MCF 10A (cell line): ENCODE results near the gene CRB2. TPM values are rescaled to one million over a fixed set of nuclear protein-coding genes. Genes with fewer than 3 reads are reported as not detected.
"Not testable (repeated sequence)": the region's sequence is repeated elsewhere in the genome, so short reads cannot be mapped to it uniquely, and the experiment has no call there.

Experiments used
- BruUV-seq: library from RNA; stranded (reverse); fragments of 400-500 nt; replicated peaks from 2 replicates; lab custom pipeline; 2021; lab: Mats Ljungman, UMichigan
- CTCF ChIA-PET: fragments of 300-600 bp; sonication (Branson Sonifier 250); formaldehyde crosslinking; extraction: SDS; loops from one replicate; lab custom pipeline; 2021; ENCODE audit warnings: antibody characterized with exemption, inconsistent platforms; lab: Yijun Ruan, JAX
- POLR2A ChIA-PET: fragments of 300-600, 350-650 bp; sonication (Branson Sonifier 250); formaldehyde crosslinking; extraction: SDS; loops from one replicate; lab custom pipeline; 2020; ENCODE audit warnings: antibody characterized with exemption, inconsistent platforms; lab: Yijun Ruan, JAX
- DNase-seq: peaks from one replicate; pipeline ENCODE4 v3.0.0-alpha.2; 2018; ENCODE audit not compliant: unreplicated experiment
- H3K27ac Mint-ChIP-seq: one replicate; pipeline ENCODE4 v1.8.0; 2022; ENCODE audit warnings: mild to moderate bottlenecking, low read depth, mixed read lengths; ENCODE audit not compliant: unreplicated experiment
- H3K27me3 Mint-ChIP-seq: one replicate; pipeline ENCODE4 v1.8.0; 2022; ENCODE audit warnings: mixed read lengths; ENCODE audit not compliant: insufficient read depth, unreplicated experiment
- H3K36me3 Mint-ChIP-seq: one replicate; pipeline ENCODE4 v1.8.0; 2022; ENCODE audit warnings: mild to moderate bottlenecking, moderate library complexity, mixed read lengths; ENCODE audit not compliant: insufficient read depth, unreplicated experiment
- H3K4me1 Mint-ChIP-seq: one replicate; pipeline ENCODE4 v1.8.0; 2022; ENCODE audit warnings: mixed read lengths; ENCODE audit not compliant: insufficient read depth, unreplicated experiment
- H3K4me3 Mint-ChIP-seq: one replicate; pipeline ENCODE4 v1.8.0; 2022; ENCODE audit warnings: mild to moderate bottlenecking, moderate library complexity, mixed read lengths; ENCODE audit not compliant: unreplicated experiment
- H3K9me3 Mint-ChIP-seq: one replicate; pipeline ENCODE4 v1.8.0; 2022; ENCODE audit warnings: mixed read lengths; ENCODE audit not compliant: unreplicated experiment
- intact Hi-C: fragments of 100-400 bp; cut with micrococcal nuclease; formaldehyde crosslinking; loops from 2 replicates; pipeline ENCODE4 v1.14.1; 2022
- total RNA-seq: library from RNA; stranded (reverse); gene quantifications from 2 replicates; pipeline ENCODE4 v1.2.3, GENCODE V29; 2022
- TF ChIP-seq, protein P1 (sequence below): fragments of 200-600 bp; IDR thresholded peaks from one replicate; pipeline ENCODE4 v1.8.0; 2022; ENCODE audit warnings: antibody characterized with exemption, mild to moderate bottlenecking; ENCODE audit not compliant: unreplicated experiment

The CRB2 gene
- total RNA-seq, 1 experiment from 2014 or later: not detected

DNA sequence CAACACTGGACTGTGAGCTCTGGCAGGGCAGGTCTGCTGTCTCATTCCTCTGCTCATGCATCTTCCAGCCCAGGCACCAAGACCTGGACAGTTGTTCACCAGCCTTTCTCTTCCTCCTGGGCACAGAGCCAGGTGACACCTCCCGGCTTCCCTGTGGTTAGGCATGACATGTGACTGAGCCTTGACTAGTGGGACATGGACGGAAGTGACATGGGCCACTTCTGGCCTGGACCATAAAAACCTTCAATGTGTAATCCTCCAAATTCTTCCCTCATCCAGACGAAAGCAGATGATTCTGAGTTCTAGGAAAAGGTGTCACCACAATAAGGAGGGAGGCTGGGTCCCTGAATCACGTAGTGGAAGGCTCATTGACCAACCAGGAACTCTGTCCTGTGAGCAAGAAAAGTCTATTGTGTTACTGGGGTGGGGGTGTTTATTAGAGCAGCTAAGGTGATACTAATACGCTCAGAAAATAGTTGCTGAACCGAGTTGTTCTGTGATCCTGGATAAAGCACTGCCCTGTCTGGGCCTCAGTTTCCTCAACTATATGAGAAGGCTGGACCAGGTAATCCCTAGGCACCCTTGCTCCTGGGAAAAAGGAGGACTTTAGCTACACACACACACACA lies 26.6 kb upstream of the CRB2 start:
- Mint-ChIP-seq H3K4me3 (no peak overlapping the region), H3K27me3 (peaks cover 23% of the 10 kb centered on the region), H3K27ac (no peak overlapping the region), H3K4me1 (no peaks in the 10 kb centered on the region), H3K9me3 (no peaks in the 10 kb centered on the region), H3K36me3 (no peaks in the 10 kb centered on the region)
- TF ChIP-seq, protein P1, sequence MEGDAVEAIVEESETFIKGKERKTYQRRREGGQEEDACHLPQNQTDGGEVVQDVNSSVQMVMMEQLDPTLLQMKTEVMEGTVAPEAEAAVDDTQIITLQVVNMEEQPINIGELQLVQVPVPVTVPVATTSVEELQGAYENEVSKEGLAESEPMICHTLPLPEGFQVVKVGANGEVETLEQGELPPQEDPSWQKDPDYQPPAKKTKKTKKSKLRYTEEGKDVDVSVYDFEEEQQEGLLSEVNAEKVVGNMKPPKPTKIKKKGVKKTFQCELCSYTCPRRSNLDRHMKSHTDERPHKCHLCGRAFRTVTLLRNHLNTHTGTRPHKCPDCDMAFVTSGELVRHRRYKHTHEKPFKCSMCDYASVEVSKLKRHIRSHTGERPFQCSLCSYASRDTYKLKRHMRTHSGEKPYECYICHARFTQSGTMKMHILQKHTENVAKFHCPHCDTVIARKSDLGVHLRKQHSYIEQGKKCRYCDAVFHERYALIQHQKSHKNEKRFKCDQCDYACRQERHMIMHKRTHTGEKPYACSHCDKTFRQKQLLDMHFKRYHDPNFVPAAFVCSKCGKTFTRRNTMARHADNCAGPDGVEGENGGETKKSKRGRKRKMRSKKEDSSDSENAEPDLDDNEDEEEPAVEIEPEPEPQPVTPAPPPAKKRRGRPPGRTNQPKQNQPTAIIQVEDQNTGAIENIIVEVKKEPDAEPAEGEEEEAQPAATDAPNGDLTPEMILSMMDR: no peak
- ChIA-PET CTCF (interaction anchor here (0.9 to 1.1 kb wide), 2 partner anchors 9 to 17 kb away, joined by 3 read pairs; no protein-coding TSS in a partner anchor), POLR2A (no interaction called here)
- DNase-seq: peak; percentile 50
- BruUV-seq: no TSS peak
- intact Hi-C loops: no loop called here

DNA sequence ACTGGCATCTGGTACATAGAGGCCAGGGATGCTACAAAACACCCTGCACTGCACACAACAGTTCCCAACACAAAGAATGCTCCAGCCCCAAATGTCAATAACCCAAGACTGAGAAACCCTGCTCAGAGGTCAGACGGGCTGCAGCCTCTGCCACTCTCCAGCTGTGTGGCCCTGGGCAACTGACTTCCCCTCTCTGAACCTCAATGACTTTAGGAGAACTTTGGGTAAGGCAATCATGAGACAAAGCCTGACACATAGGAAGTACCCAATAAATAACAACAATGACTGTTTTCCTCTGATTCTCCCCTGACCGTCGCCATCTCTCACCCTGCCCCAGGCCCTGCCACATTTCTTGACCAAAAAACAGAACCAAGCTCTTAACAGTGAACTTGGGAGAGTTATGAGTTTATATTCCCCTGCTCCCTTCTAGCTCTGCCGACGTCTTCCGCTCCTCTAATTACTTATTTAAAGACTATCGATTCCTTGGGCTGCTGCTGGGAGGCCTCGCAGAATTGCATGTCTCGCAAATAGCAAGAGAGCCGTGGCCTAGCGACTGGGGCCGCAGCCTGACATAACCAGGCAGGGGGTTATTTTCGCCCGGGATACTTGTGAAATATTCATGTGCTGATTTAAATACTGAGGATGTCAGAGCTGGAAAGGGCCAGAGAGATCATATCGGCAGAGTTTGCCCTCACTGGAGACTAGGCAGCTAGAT lies 24.5 kb upstream of the CRB2 start:
- BruUV-seq: no TSS peak
- Mint-ChIP-seq H3K36me3 (no peaks in the 10 kb centered on the region), H3K27ac (no peak overlapping the region), H3K4me3 (no peak overlapping the region), H3K9me3 (no peaks in the 10 kb centered on the region), H3K4me1 (peaks cover 5% of the 10 kb centered on the region), H3K27me3 (peaks cover 2% of the 10 kb centered on the region)
- TF ChIP-seq, protein P1: no peak
- no peak for DNase-seq
- ChIA-PET POLR2A (no interaction called here), CTCF (interaction anchor here (1.5 kb wide), 1 partner anchor 18 kb away, joined by 4 read pairs; no protein-coding TSS in a partner anchor)
- intact Hi-C loops: no loop called here

DNA sequence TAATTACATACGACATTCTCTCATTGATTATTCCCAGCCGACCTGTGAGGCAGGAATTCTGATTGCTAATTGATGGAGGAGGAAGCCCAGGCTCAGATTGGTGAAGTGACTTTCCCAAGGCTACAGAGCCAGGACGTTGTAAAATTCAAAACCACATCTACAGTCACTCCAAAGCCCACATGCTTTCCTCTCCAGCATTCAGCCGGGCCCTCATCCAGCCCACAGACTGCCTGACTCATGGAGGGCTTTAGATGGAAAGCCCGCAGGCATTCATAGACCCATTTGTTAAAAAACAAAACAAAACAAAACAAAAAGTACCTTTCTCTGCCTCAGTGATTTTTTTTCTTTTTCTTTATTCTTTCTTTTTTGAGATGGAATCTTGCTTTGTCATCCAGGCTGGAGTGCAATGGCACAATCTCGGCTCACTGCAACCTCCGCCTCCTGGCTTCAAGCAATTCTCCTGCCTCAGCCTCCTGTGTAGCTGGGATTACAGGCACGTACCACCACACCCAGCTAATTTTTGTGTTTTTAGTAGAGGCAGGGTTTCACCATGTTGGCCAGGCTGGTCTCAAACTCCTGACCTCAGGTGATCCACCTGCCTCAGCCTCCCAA lies 22.8 kb upstream of the CRB2 start:
- H3K4me3 Mint-ChIP-seq, H3K27ac Mint-ChIP-seq, H3K27me3 Mint-ChIP-seq, H3K36me3 Mint-ChIP-seq, intact Hi-C loops, BruUV-seq, POLR2A ChIA-PET, H3K4me1 Mint-ChIP-seq, H3K9me3 Mint-ChIP-seq: not testable (repeated sequence)
- peak; percentile 25 for DNase-seq
- CTCF ChIA-PET: interaction anchor here (0.9 to 2.3 kb wide), 3 partner anchors 12 to 19 kb away, joined by 3 to 17 read pairs (median 5); no protein-coding TSS in a partner anchor

DNA sequence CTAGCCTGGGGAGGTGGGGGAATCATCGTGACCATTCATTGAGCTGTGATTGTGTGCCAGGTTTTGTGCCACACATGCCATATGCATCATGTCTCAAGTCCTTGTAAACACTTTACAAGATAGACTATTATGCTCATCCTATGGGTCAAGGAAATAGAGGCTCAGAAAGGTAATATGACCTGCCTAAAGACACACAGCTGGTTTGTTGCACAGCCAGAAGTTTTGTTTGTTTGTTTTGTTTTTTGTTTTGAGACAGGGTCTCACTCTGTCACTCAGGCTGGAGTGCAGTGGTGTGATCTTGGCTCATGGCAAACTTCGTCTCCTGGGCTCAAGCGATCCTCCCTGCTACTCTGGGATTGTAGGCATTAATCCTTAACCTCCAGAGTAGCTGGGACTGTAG lies 21.4 kb upstream of the CRB2 start:
- BruUV-seq: no TSS peak
- H3K36me3 Mint-ChIP-seq: no peaks in the 10 kb centered on the region
- H3K27me3 Mint-ChIP-seq: no peaks in the 10 kb centered on the region
- no peak overlapping the region for H3K4me3 Mint-ChIP-seq
- intact Hi-C loops: no loop called here
- H3K9me3 Mint-ChIP-seq: no peaks in the 10 kb centered on the region
- POLR2A ChIA-PET: no interaction called here
- DNase-seq: no peak
- peaks cover 5% of the 10 kb centered on the region for H3K4me1 Mint-ChIP-seq
- no peak overlapping the region for H3K27ac Mint-ChIP-seq
- CTCF ChIA-PET: interaction anchor here (0.6 to 2.3 kb wide), 5 partner anchors 8 to 340 kb away, joined by 3 to 17 read pairs (median 4); no protein-coding TSS in a partner anchor
- TF ChIP-seq, protein P1: no peak
